GM21619 (cell line): ENCODE results near the gene LRRC26.

Experiments used
- ATAC-seq: cut with Tn5 transposase; IDR thresholded peaks from one replicate; pipeline ENCODE4 v1.9.1; 2021; ENCODE audit not compliant: unreplicated experiment

LRRC26 gene

GRCh38 chr9:137168904-137169856, 671 bp downstream of the LRRC26 start:
- ATAC-seq: no peak

- ATAC-seq: no peak
These were observed 1.3 kb downstream of the LRRC26 start for GRCh38 chr9:137168573-137168903.

DNA sequence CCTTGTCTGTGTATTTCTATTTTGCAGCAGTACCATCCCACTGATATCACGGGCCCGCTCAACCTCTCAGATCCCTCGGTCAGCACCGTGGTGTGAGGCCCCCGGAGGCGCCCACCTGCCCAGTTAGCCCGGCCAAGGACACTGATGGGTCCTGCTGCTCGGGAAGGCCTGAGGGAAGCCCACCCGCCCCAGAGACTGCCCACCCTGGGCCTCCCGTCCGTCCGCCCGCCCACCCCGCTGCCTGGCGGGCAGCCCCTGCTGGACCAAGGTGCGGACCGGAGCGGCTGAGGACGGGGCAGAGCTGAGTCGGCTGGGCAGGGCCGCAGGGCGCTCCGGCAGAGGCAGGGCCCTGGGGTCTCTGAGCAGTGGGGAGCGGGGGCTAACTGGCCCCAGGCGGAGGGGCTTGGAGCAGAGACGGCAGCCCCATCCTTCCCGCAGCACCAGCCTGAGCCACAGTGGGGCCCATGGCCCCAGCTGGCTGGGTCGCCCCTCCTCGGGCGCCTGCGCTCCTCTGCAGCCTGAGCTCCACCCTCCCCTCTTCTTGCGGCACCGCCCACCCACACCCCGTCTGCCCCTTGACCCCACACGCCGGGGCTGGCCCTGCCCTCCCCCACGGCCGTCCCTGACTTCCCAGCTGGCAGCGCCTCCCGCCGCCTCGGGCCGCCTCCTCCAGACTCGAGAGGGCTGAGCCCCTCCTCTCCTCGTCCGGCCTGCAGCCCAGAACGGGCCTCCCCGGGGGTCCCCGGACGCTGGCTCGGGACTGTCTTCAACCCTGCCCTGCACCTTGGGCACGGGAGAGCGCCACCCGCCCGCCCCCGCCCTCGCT, 1.9 kb downstream of the LRRC26 start:
- no peak for ATAC-seq

GRCh38 chr9:137167277-137167746, 2.5 kb downstream of the LRRC26 start:
- ATAC-seq: no peak

GRCh38 chr9:137166380-137167229, 3.2 kb downstream of the LRRC26 start:
- ATAC-seq: no peak

DNA sequence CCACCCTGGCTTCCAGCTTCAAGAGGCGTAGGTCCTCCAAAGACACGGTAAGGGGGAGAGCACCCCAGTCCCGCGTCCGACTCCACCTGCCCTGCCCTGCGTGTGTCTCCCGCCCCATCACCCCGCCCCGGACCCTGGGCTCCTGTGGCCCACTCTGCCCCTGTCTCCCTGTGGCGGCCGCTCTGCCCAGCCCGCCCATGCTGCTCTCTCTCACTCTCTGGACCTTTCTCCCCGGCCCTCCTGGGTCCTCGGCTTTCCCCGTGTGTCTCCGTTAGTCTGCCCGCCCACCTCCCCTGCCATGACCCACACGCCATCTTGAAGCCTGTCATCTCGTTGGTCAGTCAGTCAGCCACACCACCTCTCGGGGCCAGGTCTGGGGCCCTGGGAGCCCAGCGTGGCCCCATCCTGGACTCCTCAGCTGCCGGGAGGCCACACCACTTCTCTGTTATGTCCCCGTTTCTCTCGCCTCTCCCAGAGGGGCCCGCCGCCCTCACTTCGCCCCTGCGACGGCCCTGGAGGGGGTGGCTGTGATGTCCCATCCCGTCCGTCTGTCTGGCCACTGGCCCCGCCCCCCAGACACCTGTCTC, 4.5 kb downstream of the LRRC26 start:
- ATAC-seq: no peak

DNA sequence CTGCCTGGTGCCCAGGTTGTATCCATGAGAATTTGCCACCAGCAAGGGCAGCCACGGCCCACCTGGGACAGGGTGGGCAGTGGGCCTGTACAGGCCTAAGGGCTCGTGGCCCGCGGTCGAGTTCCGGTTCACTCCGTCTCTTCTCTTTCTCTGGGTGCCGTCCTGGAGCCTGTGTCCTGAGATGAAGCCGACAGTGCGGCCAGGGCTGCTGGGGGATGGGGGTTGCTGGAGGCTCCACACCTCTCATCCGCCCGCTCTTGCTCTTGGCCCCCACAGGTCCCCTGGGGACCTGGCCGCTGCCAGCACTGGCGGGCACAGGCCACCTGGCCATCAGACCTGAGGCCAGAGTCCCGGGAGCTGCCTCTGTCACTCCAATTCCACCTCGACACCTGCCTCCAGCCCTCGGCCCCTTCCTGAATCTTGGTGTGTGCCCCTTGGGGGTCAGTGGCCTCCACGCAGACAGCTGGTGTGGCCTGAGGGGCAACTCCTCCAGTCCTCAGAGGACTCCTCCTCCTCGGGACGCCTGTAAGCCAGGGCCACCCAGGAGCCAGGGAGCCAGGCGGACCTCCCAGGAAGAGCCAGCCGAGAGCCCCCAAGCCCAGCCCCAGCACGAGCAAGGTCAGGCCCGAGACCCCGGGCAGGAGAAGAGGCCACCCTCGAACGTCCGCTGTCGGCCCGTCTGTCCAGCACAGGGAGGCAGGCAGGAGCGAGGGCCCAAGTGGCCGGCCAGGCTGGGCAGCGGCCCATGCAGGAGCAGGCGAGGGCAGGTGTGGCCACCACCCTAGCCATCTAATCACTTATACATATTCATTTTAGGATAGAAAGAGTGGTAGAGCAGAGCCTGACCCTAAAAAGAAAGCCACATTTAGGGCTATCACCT, 5.2 kb downstream of the LRRC26 start:
- ATAC-seq: no peak

- no peak for ATAC-seq
These were observed 6.0 kb downstream of the LRRC26 start for GRCh38 chr9:137163805-137164204.

DNA sequence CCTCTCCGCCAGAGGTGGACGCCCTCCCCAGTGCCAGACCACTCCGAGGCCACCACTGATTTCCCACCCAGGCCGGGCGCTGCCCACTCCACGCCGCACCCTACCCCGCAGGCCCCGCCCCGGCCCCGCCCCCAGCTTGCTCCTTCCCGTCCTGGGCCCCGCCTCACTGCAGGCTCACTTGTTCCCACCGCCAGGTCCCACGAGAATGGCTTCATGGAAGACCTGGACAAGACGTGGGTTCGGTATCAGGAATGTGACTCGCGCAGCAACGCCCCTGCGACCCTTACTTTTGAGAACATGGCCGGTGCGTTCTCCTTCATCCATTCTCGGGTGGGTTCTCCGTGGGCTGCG, 6.5 kb downstream of the LRRC26 start:
- ATAC-seq: no peak

DNA sequence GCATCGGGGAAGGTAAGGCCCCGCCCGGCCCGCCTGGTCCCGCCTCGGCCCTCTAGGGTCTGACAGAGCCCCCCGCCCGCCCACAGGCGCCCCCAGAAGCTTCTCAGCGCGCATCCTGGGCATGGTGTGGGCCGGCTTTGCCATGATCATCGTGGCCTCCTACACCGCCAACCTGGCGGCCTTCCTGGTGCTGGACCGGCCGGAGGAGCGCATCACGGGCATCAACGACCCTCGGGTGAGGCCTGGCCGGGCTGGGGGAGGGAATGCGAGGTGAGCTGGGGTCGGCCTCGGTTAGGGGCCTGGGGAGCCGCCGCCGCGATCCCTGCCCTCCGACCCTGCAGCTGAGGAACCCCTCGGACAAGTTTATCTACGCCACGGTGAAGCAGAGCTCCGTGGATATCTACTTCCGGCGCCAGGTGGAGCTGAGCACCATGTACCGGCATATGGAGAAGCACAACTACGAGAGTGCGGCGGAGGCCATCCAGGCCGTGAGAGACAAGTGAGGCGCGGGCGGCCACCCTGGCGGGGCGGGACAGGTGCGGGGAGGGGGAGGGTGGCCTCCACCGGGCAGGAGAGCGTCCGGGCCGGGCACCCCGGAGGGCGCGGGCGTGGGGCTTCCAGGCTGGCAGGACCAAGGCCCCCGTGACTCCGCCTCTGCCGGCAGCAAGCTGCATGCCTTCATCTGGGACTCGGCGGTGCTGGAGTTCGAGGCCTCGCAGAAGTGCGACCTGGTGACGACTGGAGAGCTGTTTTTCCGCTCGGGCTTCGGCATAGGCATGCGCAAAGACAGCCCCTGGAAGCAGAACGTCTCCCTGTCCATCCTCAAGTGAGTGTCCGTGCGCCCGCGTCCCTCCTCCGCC, 7.1 kb downstream of the LRRC26 start:
- no peak for ATAC-seq

GRCh38 chr9:137161558-137162486, 8.0 kb downstream of the LRRC26 start:
- ATAC-seq: no peak

GRCh38 chr9:137160716-137161557, 8.9 kb downstream of the LRRC26 start:
- ATAC-seq: no peak

DNA sequence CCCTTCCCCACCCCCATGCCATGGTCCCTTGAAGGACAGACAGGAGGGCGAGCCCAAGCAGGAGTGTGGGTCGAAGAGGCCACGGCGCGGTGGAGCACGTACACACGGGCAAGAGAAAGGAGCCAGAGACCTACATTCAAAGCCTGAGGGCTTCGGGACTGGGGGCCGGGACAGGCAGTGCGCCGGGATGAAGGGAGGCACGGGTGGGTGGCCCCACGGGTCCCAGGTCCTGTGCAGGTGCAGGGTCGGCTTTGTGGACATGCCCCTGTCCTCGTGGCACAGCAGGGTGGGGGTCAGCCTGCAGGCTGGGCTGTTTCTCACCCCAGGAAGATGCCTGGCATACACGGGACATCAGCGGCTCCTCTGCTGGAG, 9.8 kb downstream of the LRRC26 start:
- no peak for ATAC-seq

DNA sequence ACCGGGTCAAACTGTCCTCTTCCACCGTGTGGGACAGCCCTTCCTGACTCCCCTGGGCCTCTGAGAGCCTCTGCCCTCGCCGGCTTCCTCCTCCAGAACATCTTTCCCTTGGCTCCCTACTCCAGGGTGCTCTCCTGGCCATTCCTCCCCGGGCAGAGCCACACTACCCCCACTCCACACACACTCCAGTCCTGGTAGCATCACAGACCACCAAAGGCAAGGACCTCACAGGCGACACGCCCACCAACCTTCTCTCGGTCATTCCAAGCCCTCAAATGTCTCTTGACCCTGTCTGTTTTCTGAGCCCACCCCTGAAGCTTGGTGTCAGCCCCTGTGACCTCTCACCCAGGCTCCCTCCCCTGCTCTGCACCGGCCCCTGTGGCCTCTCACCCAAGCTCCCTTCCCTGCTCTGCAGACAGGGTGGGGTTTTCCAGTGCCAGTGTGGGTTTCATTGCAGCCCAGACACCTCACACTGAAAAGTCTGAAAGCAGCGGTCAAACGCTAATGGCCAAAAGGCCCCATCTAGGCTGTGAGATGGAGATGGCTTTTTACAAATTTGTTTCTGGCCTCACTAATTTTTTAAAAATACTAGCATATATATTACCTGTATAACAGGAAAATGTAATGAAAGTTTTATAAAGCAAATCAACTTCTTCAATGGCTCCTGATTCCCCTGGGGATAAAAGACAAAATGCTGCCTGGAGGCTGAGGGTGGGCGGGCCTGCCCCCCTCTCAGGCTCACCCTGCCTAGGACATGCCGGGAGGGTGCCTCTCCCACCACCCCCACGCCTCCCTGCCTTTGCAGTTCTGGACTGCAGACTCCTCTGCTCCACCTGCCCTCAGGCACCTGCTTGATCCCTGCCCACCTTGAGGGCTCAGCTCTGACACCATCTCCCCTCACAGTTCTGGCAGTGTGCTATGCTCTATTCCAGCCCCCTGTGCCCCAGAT, 10.5 kb downstream of the LRRC26 start:
- no peak for ATAC-seq

- ATAC-seq: no peak
These were observed 11.2 kb downstream of the LRRC26 start for GRCh38 chr9:137158625-137159024.
